ENCODE results near the gene ARID1B.

ARID1B gene

DNA sequence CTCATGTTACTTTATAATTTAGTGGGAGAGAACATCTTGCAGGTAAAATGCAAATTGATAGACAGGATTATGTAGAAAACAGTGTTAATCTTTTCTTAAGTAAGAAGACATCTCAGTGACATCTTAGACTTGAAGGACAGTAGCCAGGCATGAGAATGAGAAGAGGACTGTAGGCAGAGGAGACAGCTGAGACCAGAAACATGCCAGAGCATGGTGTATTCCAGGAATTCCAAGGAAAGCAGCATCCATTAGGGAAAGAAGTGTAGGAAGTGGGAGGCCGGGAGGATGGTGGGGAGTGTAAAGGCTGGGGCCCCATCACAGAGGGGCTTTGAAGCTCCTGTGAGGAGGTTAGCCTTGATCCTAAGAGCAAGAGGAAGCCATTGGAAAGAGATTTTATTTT, 225.6 kb downstream of the ARID1B start:
- H3K36me3 ChIP-seq (ENCODE audit: insufficient read depth, low read length): no peaks in the 10 kb centered on the region

DNA sequence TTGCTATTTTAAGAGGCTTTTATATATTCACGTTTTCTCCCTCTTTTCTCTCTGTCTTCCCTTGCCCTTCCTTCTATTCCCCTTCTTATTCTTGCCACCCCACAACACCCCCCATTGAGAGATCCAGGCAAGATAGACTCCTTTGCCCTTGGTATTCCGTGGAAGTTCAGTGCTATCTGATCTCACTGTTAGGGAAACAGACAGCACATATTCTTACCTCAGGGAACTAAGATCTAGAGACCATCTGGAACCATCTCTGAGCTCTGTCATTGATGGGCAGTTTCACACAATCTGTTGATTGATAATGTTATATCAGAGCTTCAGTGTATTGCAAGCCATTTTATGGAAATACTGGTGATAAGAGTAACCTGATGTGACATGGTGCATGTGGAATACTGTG, 228.8 kb downstream of the ARID1B start:
- Histone ChIP-seq H3K4me3 (ENCODE audit: low read depth, low read length, poor library complexity, severe bottlenecking) (no peak overlapping the region), H3K27me3 (ENCODE audit: insufficient read depth, low read length) (no peaks in the 10 kb centered on the region), H3F3A (ENCODE audit: insufficient read depth, low read length) (no peaks in the 10 kb centered on the region), H2AFZ (ENCODE audit: low read length) (no peak overlapping the region), H3K27ac (ENCODE audit: low read depth, low read length, poor library complexity, severe bottlenecking) (no peak overlapping the region), H3K4me2 (ENCODE audit: low read length) (no peak overlapping the region), H3K9ac (ENCODE audit: low read length) (no peak overlapping the region), H3K79me2 (ENCODE audit: insufficient read depth, low read length) (peaks cover 87% of the 10 kb centered on the region), H3K4me1 (ENCODE audit: insufficient read depth, low read length, severe bottlenecking) (peaks cover 17% of the 10 kb centered on the region), H3K36me3 (ENCODE audit: insufficient read depth, low read length) (no peaks in the 10 kb centered on the region), H3K9me2 (ENCODE audit: low read depth, low read length) (no peaks in the 10 kb centered on the region), H3K9me3 (ENCODE audit: low read length) (no peaks in the 10 kb centered on the region), H4K20me1 (ENCODE audit: insufficient read depth, low read length) (no peaks in the 10 kb centered on the region; the same call in 1 of the 2 replicates)
- TF ChIP-seq, protein P1, sequence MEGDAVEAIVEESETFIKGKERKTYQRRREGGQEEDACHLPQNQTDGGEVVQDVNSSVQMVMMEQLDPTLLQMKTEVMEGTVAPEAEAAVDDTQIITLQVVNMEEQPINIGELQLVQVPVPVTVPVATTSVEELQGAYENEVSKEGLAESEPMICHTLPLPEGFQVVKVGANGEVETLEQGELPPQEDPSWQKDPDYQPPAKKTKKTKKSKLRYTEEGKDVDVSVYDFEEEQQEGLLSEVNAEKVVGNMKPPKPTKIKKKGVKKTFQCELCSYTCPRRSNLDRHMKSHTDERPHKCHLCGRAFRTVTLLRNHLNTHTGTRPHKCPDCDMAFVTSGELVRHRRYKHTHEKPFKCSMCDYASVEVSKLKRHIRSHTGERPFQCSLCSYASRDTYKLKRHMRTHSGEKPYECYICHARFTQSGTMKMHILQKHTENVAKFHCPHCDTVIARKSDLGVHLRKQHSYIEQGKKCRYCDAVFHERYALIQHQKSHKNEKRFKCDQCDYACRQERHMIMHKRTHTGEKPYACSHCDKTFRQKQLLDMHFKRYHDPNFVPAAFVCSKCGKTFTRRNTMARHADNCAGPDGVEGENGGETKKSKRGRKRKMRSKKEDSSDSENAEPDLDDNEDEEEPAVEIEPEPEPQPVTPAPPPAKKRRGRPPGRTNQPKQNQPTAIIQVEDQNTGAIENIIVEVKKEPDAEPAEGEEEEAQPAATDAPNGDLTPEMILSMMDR (IDR thresholded peaks at IDR 0.05; ENCODE audit: low read length): no peak
- no peak for TF ChIP-seq EZH2 (IDR thresholded peaks at IDR 0.05; ENCODE audit: borderline replicate concordance, low read length)

More for the DNA sequence above, 225.6 kb downstream of the ARID1B start:
- no peaks in the 10 kb centered on the region for H3K27me3 ChIP-seq (ENCODE audit: insufficient read depth, low read length)
- H3K79me2 ChIP-seq (ENCODE audit: insufficient read depth, low read length): peaks cover 78% of the 10 kb centered on the region
- no peaks in the 10 kb centered on the region for H3K9me2 ChIP-seq (ENCODE audit: low read depth, low read length)
- no peaks in the 10 kb centered on the region for H3K9me3 ChIP-seq (ENCODE audit: low read length)
- H3K9ac ChIP-seq (ENCODE audit: low read length): no peak overlapping the region
- H3K4me1 ChIP-seq (ENCODE audit: insufficient read depth, low read length, severe bottlenecking): peaks cover 17% of the 10 kb centered on the region
- H3K4me2 ChIP-seq (ENCODE audit: low read length): no peak overlapping the region
- no peaks in the 10 kb centered on the region for H4K20me1 ChIP-seq (ENCODE audit: insufficient read depth, low read length)
- H2AFZ ChIP-seq (ENCODE audit: low read length): no peak overlapping the region
- TF ChIP-seq, protein P1 (IDR thresholded peaks at IDR 0.05; ENCODE audit: low read length): no peak
- TF ChIP-seq EZH2 (IDR thresholded peaks at IDR 0.05; ENCODE audit: borderline replicate concordance, low read length): no peak
- no peak overlapping the region for H3K4me3 ChIP-seq (ENCODE audit: low read depth, low read length, poor library complexity, severe bottlenecking)
- no peak overlapping the region for H3K27ac ChIP-seq (ENCODE audit: low read depth, low read length, poor library complexity, severe bottlenecking)
- H3F3A ChIP-seq (ENCODE audit: insufficient read depth, low read length): no peaks in the 10 kb centered on the region

DNA sequence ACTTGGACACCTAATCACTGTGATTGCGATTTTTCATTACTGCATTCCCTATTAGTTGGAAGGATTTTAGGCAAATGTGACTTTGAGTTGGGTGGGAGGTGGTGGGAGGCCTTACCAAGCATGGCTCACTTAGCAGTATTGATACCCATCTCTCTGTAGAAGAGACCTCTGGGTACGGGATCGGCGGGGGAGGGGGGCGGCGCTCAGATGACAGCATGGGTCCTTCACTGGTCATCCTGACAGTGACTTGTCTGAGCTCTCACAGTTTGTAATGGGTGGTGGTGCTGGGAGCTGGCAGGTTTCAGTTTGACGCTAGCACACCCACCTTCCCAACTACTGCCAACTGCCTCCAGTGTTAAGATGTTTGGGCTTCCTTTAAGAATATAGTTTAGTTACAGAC, 231.4 kb downstream of the ARID1B start:
- peaks cover 17% of the 10 kb centered on the region for H3K4me1 ChIP-seq (ENCODE audit: insufficient read depth, low read length, severe bottlenecking)
- no peaks in the 10 kb centered on the region for H3K27me3 ChIP-seq (ENCODE audit: insufficient read depth, low read length)
- no peaks in the 10 kb centered on the region for H3K9me3 ChIP-seq (ENCODE audit: low read length)
- no peak overlapping the region for H3K9ac ChIP-seq (ENCODE audit: low read length)
- no peaks in the 10 kb centered on the region for H3K9me2 ChIP-seq (ENCODE audit: low read depth, low read length)
- H3K27ac ChIP-seq (ENCODE audit: low read depth, low read length, poor library complexity, severe bottlenecking): no peak overlapping the region
- no peak overlapping the region for H3K4me3 ChIP-seq (ENCODE audit: low read depth, low read length, poor library complexity, severe bottlenecking)
- H3K36me3 ChIP-seq (ENCODE audit: insufficient read depth, low read length): no peaks in the 10 kb centered on the region
- no peak overlapping the region for H3K4me2 ChIP-seq (ENCODE audit: low read length)
- TF ChIP-seq EZH2 (IDR thresholded peaks at IDR 0.05; ENCODE audit: borderline replicate concordance, low read length): no peak
- TF ChIP-seq, protein P1 (IDR thresholded peaks at IDR 0.05; ENCODE audit: low read length): no peak
- H3K79me2 ChIP-seq (ENCODE audit: insufficient read depth, low read length): peaks cover 87% of the 10 kb centered on the region
- H3F3A ChIP-seq (ENCODE audit: insufficient read depth, low read length): peaks cover 6% of the 10 kb centered on the region; the same call in 1 of the 2 replicates
- H4K20me1 ChIP-seq (ENCODE audit: insufficient read depth, low read length): no peaks in the 10 kb centered on the region; the same call in 1 of the 2 replicates
- no peak overlapping the region for H2AFZ ChIP-seq (ENCODE audit: low read length)

Measured in OCI-LY1 (cell line).